Measurements from ENCODE around the gene PTCH2.

PTCH2 gene

DNA sequence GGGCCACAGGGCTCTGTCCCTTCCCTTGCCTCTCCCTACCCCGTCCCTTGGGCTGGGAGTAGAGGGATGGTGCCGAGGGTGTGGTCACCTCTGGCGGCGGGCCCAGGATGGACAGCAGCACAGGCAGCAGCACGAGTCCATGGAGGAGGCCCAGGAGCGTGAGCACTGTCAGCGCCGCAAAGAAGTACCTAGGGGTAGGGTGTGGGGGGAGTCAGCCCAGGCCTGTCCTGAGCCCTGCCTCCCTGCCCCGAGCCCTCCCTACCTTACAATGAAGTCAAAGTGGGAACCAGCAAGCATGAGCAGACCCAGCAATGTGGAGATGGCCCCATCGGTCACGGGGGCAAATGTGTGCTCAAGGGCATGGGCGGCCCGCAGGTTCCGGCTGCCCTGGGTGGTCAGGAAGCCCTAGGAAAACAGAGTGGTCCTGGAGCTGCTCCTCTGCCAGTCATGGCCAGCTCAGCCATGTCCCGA is 20.0 kb downstream of the PTCH2 start:
- Histone ChIP-seq H4K20me1 (ENCODE audit: control insufficient read depth, insufficient read depth, low read depth, low read length) (no peaks in the 10 kb centered on the region), H3F3A (ENCODE audit: control insufficient read depth, insufficient read depth) (peaks cover 10% of the 10 kb centered on the region), H3K9me2 (replicated peaks; ENCODE audit: control insufficient read depth, low read length) (no peaks in the 10 kb centered on the region), H3K27me3 (ENCODE audit: control insufficient read depth, low read length) (no peaks in the 10 kb centered on the region; the same call in 1 of the 2 replicates), H3K4me3 (ENCODE audit: low read length) (no peak overlapping the region), H3K9me3 (ENCODE audit: control insufficient read depth, insufficient read depth, low read length) (no peaks in the 10 kb centered on the region), H3K27ac (ENCODE audit: low read depth, low read length) (no peak overlapping the region), H3K4me2 (ENCODE audit: low read length) (no peak overlapping the region), H3K36me3 (ENCODE audit: control insufficient read depth, low read length) (no peaks in the 10 kb centered on the region), H3K79me2 (ENCODE audit: control insufficient read depth, low read length) (no peaks in the 10 kb centered on the region), H3K4me1 (ENCODE audit: control insufficient read depth, low read length) (peaks cover 23% of the 10 kb centered on the region)
- TF ChIP-seq, protein P1, sequence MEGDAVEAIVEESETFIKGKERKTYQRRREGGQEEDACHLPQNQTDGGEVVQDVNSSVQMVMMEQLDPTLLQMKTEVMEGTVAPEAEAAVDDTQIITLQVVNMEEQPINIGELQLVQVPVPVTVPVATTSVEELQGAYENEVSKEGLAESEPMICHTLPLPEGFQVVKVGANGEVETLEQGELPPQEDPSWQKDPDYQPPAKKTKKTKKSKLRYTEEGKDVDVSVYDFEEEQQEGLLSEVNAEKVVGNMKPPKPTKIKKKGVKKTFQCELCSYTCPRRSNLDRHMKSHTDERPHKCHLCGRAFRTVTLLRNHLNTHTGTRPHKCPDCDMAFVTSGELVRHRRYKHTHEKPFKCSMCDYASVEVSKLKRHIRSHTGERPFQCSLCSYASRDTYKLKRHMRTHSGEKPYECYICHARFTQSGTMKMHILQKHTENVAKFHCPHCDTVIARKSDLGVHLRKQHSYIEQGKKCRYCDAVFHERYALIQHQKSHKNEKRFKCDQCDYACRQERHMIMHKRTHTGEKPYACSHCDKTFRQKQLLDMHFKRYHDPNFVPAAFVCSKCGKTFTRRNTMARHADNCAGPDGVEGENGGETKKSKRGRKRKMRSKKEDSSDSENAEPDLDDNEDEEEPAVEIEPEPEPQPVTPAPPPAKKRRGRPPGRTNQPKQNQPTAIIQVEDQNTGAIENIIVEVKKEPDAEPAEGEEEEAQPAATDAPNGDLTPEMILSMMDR (IDR thresholded peaks at IDR 0.05; ENCODE audit: low read depth, low read length, poor library complexity, severe bottlenecking) = no peak
- TF ChIP-seq EZH2phosphoT487 (IDR thresholded peaks at IDR 0.05; ENCODE audit: borderline replicate concordance, low read length) = no peak

DNA sequence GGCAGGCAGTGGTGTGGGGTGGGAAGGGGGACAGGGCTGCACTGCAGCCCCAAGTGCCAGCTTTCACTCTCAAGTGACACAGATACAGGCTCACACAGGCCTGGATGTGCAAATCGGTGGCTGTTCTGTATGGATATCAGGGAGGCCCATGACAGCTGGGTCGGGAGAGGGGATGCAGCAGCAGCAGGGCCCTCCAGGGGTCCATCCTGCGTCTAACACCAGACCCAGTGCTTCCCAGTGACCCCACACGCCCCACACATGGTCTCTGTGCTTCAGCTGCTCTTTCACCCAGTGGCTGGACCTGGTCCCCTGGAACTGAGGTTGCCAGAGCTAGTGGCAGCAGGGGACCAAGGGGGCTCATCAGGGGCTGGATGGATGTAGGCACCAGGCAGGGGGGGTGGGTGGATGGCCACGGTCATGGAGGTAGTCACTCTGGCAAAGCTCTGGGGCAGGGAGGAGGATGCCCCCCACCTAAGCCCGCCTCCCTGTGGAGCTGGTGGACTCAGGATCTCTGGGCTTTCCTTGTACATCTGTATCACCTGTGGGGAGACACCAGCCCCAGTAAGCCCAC is 20.8 kb downstream of the PTCH2 start:
- Histone ChIP-seq H3F3A (ENCODE audit: control insufficient read depth, insufficient read depth) (peaks cover 13% of the 10 kb centered on the region), H3K4me3 (ENCODE audit: low read length) (no peak overlapping the region), H4K20me1 (ENCODE audit: control insufficient read depth, insufficient read depth, low read depth, low read length) (no peaks in the 10 kb centered on the region), H3K27me3 (ENCODE audit: control insufficient read depth, low read length) (no peaks in the 10 kb centered on the region; the same call in 1 of the 2 replicates), H3K4me1 (ENCODE audit: control insufficient read depth, low read length) (peaks cover 23% of the 10 kb centered on the region), H3K79me2 (ENCODE audit: control insufficient read depth, low read length) (no peaks in the 10 kb centered on the region), H3K4me2 (ENCODE audit: low read length) (no peak overlapping the region), H3K9me3 (ENCODE audit: control insufficient read depth, insufficient read depth, low read length) (no peaks in the 10 kb centered on the region), H3K27ac (ENCODE audit: low read depth, low read length) (no peak overlapping the region), H3K36me3 (ENCODE audit: control insufficient read depth, low read length) (no peaks in the 10 kb centered on the region), H3K9me2 (replicated peaks; ENCODE audit: control insufficient read depth, low read length) (no peaks in the 10 kb centered on the region)
- TF ChIP-seq, protein P1 (IDR thresholded peaks at IDR 0.05; ENCODE audit: low read depth, low read length, poor library complexity, severe bottlenecking) = no peak
- TF ChIP-seq EZH2phosphoT487 (IDR thresholded peaks at IDR 0.05; ENCODE audit: borderline replicate concordance, low read length) = no peak

DNA sequence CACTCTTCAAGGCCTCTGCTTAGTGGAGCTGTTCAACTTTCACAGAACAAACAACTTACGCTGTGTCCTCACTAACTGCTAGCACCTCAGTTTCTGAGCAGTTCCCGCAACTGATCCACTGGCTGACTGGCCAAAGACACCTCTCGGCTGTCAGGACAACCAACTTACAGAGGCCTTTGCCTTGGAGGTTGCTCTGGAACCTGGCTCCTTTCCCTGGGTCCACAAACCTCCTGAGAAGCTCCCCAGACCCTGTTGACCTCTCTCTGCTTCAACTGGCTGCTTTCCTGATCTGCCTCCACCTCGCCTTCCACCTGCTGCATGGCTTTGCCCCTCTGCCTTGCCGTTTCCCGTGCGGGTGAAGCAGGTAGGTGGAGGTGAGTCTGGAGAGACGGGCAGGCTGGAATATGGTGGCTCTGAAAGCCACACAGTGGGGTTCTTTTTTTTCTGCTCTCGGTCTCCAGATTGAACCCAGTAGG is 21.8 kb downstream of the PTCH2 start:
- H3K4me1 ChIP-seq (ENCODE audit: control insufficient read depth, low read length) = peaks cover 23% of the 10 kb centered on the region
- peaks cover 13% of the 10 kb centered on the region for H3F3A ChIP-seq (ENCODE audit: control insufficient read depth, insufficient read depth)
- H3K27me3 ChIP-seq (ENCODE audit: control insufficient read depth, low read length) = no peaks in the 10 kb centered on the region; the same call in 1 of the 2 replicates
- H3K9me2 ChIP-seq (replicated peaks; ENCODE audit: control insufficient read depth, low read length) = no peaks in the 10 kb centered on the region
- H3K27ac ChIP-seq (ENCODE audit: low read depth, low read length) = no peak overlapping the region
- H4K20me1 ChIP-seq (ENCODE audit: control insufficient read depth, insufficient read depth, low read depth, low read length) = no peaks in the 10 kb centered on the region
- H3K4me2 ChIP-seq (ENCODE audit: low read length) = peak overlapping the region; percentile 92; the same call in 1 of the 2 replicates
- H3K4me3 ChIP-seq (ENCODE audit: low read length) = no peak overlapping the region
- TF ChIP-seq, protein P1 (IDR thresholded peaks at IDR 0.05; ENCODE audit: low read depth, low read length, poor library complexity, severe bottlenecking) = no peak
- no peak for TF ChIP-seq EZH2phosphoT487 (IDR thresholded peaks at IDR 0.05; ENCODE audit: borderline replicate concordance, low read length)
- H3K79me2 ChIP-seq (ENCODE audit: control insufficient read depth, low read length) = no peaks in the 10 kb centered on the region
- H3K9me3 ChIP-seq (ENCODE audit: control insufficient read depth, insufficient read depth, low read length) = no peaks in the 10 kb centered on the region
- no peaks in the 10 kb centered on the region for H3K36me3 ChIP-seq (ENCODE audit: control insufficient read depth, low read length)

Data from DOHH2 (cell line).